Activated CD4-positive, CD25-positive, alpha-beta regulatory T cell treated with anti-CD3 and anti-CD28 coated beads, Interleukin-2, amount 50 U/mL, for 16 hours (primary cell): ENCODE data around the gene MED7.
A peak's percentile ranks its signal among the peaks of the same experiment; 100 is the strongest.

Experiments
- DNase-seq: peaks from one replicate; pipeline ENCODE4 v3.0.0-alpha.2; 2020; ENCODE audit warnings: low read depth, low spot score

The MED7 gene

DNA sequence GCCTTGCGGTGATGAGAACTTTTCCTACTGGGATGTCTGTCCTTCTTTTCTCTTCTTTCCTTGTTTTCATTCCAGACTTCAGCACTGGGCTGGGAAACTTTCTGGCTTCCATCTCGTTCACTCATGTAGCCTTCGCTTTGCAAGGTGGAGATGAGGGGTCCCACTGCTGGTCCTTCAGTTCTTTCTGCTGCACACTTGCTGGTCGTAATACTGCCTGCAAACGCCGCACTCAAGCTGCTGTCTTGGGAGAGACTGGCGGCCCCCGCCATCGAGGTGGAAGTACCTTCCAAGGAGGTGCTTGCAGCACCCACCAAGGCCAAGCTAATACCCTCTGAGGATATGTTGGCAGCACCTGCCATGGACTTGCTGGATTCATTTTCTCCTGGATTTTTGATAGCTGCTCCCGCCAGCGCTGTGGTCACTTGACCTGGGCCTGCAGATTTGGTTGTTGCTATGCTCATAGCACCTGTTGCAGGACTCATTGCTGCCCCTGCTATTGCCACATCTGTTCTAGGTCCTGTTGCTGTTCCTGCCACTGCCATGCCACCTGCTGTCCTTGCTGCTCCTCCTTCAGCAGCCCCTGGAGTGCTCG is 20.4 kb upstream of the MED7 start:
- no peak for DNase-seq

DNA sequence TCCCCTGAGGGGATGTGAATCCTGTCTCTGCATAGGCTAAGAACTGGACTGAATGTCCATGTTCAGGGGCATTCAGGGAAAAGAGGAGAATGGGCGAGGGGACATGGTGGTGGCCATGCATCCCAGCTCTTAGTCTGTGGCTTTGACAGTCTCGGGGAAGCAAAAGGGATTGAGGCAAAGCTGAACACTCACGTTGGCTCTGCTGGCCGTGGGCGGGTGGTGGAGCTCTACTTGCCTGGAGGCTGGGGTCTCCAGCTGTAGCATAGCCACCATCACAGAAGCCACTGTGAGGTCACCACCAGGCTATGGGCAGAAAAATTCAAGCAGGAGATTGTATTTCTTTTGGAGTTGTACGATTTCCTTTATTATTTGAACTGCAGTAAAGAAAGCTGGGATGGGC is 19.3 kb upstream of the MED7 start:
- DNase-seq: no peak

DNA sequence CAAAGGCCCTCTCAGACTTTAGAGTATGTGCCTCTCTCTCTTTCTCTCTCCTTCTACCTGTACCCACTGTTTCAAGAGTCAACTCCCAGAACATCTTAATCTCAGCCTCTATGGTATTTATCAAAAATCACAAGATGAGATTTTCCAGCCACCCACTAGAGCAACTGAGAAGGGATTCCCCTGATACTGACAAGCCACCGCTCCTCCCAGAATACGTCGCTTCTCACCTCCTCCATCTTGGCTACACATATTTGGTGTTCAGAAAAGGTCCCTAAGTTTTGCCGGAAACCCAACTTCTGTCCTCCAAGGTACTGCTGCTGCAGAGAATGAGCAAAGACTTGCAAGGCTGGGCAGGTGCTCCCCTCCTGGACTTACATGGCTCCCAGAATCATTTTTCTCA is 17.3 kb upstream of the MED7 start:
- no peak for DNase-seq

DNA sequence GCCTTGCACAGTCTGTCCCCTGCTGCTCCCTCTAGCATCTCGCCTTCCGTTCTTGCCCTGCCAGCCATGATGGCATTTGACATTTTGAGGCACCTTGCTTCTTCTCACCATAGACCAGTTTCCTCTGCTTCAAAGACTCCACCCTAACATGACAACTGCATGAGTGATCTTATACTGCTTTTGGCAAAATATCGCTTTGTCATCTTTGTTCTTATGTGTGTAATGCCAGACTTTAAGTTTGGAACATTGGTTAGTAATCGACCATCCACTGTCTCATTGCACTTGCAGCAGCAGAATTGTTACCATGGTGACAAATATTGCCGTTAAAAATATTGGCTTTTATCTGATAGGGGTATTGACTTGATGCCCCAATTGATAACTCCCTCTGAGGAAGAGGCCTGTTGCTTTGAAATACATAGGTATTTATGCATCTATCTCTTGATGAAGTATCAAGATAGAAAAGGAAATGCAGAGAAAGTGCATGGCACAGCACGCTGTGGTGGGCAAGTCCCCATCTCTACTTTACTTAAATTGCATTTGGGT is 16.6 kb upstream of the MED7 start:
- DNase-seq: peak; percentile 31

DNA sequence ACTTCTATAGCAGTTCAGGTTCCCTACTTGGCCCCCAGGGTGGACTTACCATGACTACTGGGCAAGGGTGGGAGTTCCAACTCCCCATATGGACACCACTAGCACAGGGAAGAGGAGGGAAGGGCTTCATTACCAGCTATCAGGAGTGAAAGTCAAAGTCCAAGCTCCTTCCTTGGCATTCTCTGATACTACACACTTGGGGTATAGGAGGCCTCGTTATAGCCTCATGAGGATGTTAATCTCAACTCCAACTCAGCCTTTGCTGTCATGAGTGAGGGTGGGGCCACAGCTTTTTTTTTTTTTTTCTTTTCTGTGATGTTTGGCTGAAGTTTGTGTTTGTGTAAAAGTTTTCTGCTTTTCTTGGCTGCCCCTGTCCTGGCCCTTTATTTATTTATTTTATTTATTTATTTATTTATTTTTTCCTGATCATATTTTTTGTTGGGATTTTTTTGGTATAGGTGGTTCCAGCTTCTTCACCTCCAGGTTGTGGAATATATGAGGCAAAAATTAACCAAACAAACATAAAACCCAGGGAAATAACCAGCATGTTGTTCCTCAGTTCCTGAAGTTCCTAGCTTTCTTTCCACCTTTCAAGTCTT is 14.7 kb upstream of the MED7 start:
- no peak for DNase-seq

DNA sequence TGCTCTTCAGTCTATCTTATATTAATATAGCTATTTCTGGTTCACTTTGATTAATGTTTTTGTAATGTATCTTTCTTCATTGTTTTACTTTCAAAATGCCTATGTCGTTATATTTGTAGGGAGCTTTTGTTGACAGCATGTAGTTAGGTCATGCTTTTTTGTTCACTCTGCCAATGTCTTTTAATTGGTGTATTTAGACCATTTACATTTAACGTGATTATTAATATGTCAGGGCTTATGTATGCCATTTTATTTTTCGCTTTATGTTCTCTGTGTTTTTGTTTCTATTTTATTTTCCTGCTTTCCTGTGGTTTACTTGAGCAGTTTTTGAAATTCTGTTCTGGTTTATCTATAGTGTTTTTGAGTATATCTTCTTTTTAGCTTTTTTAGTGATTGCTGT is 12.6 kb upstream of the MED7 start:
- DNase-seq: no peak

DNA sequence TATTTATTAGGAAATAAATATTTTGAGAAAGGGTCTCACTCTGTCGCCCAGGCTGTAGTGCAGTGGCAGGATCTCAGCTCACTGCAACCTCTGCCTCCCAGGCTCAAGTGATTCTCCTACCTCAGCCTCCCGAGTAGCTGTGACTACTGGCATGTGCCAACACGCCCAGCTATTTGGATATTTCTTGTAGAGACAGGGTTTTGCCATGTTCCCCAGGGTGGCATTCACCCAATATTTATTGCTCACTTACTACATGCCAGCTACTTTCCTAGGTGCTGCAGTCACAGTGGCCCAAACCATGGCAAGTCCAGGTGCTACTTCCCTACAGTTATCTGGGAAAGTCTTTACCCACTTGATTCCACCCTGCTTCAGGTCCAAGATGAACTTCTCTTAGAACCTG is 8.3 kb upstream of the MED7 start:
- DNase-seq: no peak

DNA sequence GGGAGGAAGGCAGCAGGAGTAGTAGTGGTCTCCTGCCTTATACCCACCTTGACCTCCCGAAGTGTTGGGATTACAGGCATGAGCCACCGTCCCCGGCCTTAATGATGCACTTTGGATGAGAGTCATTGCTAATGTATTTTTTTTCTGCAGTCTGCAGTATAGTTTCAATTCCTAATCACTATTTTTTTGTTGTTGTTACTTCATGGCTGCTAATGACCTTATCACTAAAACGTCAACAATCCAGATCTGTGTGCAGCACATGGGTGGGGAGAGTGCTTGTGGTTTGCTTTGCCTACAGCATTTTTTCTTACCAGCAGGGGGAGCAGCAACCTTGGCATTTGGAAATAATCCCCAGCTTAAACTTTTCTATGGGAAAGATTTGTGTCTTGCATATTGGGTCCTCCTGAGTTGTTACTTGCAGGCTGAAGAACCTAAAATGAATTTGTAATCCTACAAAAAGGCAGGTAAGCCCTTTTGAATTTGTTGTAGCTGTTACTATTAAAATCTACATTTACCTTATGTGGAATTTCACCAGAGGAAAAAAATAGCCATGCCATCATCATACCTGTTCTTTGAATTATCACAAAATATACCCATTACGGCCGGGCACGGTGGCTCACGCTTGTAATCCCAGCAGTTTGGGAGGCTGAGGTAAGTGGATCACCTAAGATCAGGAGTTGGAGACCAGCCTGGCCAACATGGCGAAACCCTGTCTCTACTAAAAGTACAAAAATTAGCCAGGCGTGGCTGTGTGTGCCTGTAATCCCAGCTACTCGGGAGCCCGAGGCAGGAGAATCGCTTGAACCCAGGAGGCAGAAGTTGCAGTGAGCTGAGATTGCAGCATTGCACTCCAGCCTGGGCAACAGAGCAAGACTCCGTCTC is 6.3 kb upstream of the MED7 start:
- peak; percentile 76 for DNase-seq

DNA sequence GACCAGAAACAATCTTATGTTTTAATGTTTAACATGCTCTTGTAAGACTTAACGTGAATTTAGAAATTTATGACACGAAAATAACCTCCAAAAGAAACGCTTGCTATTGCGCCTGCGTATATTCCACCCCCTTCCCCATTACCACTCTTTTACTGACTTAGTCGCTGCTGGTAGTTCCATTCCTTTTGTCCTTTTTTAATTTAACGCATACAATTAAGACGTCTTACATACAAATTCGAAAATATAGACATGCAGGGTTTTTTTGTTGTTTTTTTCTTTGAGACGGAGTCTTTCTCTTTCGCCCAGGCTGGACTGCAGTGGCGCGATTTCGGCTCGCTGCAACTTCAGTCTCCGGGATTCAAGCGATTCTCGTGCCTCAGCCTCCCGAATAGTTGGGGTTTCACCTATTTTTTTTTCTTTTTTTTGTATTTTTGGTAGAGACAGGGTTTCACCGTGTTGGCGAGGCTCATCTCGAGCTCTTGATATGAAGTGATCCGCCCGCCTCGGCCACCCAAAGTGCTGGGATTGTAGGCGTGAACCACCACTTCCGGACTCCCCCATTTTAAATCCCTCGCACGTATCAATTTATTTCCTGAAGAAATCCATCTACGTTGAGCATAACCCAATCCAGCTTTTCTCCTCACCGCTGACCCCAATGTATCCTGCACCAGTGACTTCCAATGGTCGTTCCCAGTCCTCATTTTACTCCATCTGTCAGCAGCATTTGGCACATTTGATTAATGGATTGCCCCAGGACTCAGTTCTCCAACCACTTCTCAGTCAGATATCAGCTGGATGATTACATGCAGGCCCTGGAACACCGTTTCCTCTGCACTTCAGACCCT is 684 bp upstream of the MED7 start:
- DNase-seq: no peak

DNA sequence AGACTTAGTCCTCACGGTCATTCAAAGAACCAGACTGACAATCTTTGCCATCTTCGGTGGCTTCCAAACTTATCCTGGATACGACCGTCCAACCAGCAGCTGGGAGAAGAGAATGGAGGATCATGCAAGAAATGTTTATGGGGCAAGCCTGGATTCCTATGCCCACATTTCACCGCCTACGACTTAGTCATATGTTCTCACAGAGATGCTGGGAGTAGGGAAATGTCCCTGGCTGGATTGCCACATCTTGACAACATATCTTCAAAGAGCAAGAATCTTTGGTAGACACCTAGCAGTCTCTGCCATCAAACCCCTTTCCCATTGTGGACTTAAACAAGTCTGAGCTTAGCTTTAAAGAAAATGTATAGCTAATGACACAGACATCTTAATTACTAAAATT is 5.0 kb downstream of the MED7 start:
- no peak for DNase-seq

DNA sequence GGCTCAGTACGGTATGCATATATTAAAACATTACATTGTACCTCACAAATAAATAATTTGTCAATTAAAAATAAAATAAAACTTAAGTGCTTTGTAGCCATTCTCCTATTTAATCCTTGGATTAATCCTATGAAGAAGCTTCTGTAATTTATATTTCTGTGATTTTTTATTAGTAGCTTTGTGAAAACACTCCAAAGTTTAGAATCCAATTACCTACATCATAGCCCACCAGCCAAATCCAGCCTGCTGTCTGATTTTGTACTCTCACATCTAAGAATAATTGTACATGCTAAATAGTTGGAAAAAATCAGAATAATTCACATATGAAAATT is 10.4 kb downstream of the MED7 start:
- no peak for DNase-seq

DNA sequence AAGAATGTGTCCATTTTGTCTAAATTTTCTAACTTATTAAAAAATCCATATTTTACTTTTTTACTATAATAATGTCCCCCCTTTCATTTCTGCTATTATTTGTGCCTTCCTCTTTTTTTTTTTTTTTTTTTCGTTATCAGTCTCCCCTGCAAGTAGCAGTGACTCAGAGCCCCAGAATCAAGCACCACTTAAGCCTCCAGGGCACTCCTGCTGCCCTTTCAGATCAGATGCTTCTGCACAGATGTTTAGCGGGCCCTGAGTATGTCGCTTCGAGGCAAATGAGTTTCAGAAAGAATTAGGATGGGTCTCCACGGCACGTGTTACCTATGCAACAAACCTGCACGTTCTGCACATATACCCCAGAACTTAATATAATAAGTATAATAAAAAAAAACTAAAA is 11.7 kb downstream of the MED7 start:
- no peak for DNase-seq

DNA sequence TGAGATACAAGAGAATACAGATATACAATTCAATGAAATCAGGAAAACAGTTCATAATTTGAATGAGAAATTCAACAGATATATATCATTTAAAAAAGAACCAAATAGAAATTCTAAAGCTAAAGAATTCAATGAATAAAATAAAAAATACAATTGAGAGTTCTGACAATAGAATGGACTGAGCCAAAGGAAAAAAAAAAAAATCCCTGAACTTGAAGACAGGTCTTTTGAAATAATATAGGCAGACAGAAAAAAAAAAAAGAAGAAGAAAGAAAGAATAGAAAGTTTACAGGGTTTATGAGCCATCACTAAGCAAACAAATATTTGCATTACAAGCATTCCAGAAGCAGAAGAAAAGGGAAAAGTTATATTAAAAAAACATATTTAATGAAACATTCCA is 21.0 kb downstream of the MED7 start:
- DNase-seq: no peak

DNA sequence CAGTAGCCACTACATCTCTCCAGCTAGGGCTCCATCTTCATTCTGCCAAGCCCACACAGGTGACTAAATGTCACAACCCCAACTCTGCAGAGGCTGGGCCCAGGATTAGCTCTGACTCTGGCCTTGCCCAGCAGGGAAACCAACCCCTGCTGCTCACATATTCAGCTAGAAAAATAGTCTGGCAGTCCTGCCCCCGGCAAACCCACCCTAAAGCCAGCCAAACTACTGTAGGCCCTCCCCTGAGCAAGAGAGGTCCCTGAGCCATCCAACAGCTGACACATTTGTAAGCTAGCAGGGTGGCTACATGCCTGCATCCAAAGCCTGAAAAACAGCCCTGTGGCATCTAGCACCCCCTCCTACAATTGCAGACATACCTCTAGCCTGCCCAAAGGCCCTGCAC is 22.6 kb downstream of the MED7 start:
- no peak for DNase-seq

DNA sequence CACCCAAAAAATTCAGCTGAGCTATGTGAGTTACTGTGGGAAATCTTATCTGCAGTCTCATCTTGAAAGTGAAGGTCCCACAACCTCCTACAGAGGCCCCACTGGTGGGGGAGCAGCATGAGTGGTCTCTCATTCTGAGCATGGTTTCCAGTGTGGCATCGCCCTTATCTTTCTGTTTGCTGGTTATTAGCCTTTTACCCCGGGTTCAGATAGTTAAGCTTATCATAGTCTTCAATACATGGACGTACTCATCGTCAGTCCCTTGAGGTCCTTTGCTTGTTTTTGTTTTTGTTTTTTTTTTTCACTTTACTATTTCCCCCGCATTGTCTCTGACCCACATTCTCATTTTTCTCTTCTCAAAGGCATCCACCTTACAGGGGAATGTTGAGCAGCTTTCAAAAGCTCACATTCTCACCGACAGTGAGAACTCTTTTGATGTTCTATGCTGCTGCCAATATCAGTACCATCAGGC is 26.1 kb downstream of the MED7 start:
- no peak for DNase-seq

DNA sequence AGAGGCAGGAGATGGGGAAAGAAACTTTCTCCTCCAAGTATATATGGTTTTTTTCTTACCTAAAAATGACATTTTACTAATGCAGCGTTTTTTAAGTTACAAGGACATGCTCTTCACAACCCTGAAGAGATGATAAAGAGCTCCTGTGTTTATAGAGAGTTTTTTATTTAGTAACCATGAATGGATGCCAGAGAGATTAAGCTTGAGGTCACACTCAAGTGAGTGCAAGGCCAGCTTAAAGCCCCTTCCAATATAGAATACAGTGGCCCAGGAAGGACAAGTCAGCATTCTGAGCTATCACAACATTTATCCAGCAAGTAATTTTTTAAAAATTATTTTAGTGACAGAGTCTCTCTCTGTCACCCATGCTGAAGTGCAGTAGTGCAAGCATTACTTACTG is 27.2 kb downstream of the MED7 start:
- no peak for DNase-seq

DNA sequence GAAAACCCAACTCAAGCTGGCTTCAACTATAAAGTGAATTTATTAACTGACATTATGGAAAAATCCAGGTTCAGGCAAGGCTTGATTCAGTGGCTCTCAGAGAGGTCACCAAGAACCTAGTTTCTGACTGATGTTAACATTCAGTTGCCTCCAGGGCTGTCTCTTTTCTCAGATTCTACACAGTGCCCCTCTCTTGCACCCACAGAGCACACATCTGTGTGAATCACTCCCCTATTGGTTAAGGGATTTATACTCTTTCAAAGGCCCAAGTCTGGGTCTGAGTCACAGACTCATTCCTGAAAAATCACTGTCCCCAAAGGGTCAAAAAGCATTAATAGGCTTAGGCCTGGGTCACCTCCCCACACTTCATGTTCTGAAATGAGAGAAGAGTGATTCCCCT is 27.7 kb downstream of the MED7 start:
- DNase-seq: no peak

DNA sequence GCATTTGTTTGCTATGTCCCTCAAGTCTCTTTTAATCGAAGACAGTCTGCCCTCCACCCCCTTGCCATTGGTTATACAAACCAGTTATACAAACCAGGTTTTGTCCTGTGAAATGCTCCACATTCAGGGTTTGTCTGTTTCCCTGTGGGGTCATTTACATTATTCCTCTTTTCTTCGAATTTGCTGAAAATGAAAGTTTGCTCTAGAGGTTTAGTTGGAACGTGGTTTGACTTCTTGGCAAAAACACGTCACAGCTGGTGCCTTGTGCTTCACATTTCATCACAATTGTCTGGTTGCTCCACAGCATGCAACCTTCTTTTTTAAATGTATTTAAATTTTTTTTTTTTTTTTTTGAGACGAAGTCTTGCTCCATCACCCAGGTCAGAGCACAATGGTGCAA is 29.7 kb downstream of the MED7 start:
- no peak for DNase-seq

DNA sequence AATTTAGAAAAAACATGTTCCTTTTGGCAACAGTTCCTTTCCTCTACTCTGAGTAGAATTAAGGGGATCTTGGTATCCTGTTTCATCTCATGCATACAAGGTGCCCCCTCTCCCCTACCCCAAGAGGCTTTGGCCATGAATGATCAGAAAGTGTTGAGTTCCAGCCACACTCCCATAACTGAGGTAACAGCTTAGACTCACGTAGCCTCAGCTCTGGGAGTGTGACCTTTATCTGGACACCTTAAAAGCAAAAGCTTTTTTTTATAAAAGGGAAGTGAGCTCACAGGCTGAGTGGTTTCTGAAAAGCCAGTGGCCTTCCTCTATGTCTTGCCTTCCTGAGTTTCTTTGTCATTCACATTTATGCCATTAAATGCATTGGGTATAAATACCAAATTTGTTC is 32.9 kb downstream of the MED7 start:
- DNase-seq: no peak

DNA sequence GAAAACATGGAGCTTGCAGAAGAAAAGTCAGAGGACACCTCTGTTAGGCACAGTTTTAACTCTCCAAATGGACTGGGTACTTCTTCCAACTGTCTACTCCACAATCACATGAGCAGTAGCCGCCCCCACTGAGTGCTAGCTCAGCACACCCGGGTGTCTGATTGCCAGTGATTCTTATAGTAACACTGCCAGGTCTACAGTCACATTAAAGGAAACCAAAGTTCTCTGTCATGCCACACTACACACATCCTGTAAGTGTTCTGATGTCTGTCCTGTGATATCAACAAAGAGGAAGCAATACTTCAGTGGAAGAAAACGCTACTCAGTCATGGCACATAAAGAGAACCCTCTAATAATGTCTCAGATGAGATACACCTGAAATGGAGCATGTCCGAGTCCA is 33.7 kb downstream of the MED7 start, which contains the start of gene HAVCR2:
TSS of gene HAVCR2 (minus strand) at position 69 of the 400 bp plus-strand sequence. CDS start at position 8, 61 bp downstream.
- DNase-seq: peak; percentile 2

DNA sequence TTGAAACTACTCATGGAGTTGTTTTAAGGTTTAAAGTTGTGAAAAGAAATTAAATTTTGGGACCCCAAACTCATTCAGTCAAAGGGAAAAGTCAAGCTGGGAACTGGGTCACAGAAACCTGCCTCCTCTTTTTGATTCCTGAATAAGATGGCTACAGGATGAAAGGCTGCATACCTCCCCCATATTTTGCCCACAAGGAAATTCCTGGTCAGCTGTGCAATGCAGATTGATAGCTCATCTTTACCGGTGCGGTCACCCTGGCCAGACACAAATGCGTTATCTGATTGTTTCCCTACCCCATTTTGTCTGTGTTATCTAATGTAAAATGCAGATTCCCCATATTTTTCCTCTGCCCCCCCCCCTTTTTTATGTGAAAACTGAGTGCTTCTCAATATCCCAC is 35.2 kb downstream of the MED7 start:
- no peak for DNase-seq
